NCI-H2029 (cell line): ENCODE results near the gene ZNF581.
A peak's percentile ranks its signal among the peaks of the same experiment; 100 is the strongest.

ENCODE experiments used
- DNase-seq: peaks from one replicate; lab custom pipeline; 2025; lab: John Stamatoyannopoulos, UW

ZNF581 gene

GRCh38 chr19:55626350-55626749 lies 17.1 kb upstream of the ZNF581 start:
- DNase-seq = no peak

- DNase-seq = peak; percentile 76
Measured at GRCh38 chr19:55632463-55632834, 11.0 kb upstream of the ZNF581 start.

GRCh38 chr19:55633861-55634260 lies 9.6 kb upstream of the ZNF581 start:
- peak; percentile 33 for DNase-seq

- no peak for DNase-seq
Measured at GRCh38 chr19:55635334-55635717, 8.1 kb upstream of the ZNF581 start.

- DNase-seq = no peak
Measured at GRCh38 chr19:55635856-55636440, 7.5 kb upstream of the ZNF581 start.

- DNase-seq = no peak
Measured at GRCh38 chr19:55636723-55637122, 6.7 kb upstream of the ZNF581 start.

- no peak for DNase-seq
Measured at GRCh38 chr19:55637534-55637933, 5.9 kb upstream of the ZNF581 start.

GRCh38 chr19:55638864-55639359 lies 4.5 kb upstream of the ZNF581 start:
- no peak for DNase-seq

GRCh38 chr19:55640043-55640576 lies 3.3 kb upstream of the ZNF581 start:
- DNase-seq = peak; percentile 47

- peak; percentile 53 for DNase-seq
Measured at GRCh38 chr19:55640577-55641425, 2.6 kb upstream of the ZNF581 start, which contains the start of gene ZNF580. TSS of gene ZNF580 (plus strand) at chr19:55641002. CDS start at chr19:55642509, 1,507 bp downstream.

- no peak for DNase-seq
Measured at GRCh38 chr19:55641426-55642152, 1.9 kb upstream of the ZNF581 start.

GRCh38 chr19:55642153-55643002 lies 1.1 kb upstream of the ZNF581 start:
- no peak for DNase-seq

- no peak for DNase-seq
Measured at GRCh38 chr19:55643887-55644176, 383 bp downstream of the ZNF581 start.

GRCh38 chr19:55644191-55644833 lies 863 bp downstream of the ZNF581 start:
- DNase-seq = no peak

GRCh38 chr19:55644842-55645511 lies 1.5 kb downstream of the ZNF581 start:
- DNase-seq = no peak

GRCh38 chr19:55645512-55645881 lies 2.0 kb downstream of the ZNF581 start:
- no peak for DNase-seq

- peak; percentile 35 for DNase-seq
Measured at GRCh38 chr19:55646889-55647731, 3.7 kb downstream of the ZNF581 start.

- no peak for DNase-seq
Measured at GRCh38 chr19:55647732-55648584, 4.5 kb downstream of the ZNF581 start, which contains the start of gene CCDC106. TSS of gene CCDC106 (plus strand) at chr19:55648212. CDS start at chr19:55649047, 835 bp downstream.
